Stimulated activated CD4-positive, alpha-beta T cell treated with anti-CD3 and anti-CD28 coated beads, Interleukin-2, amount 100 ng/mL, for 24 hours (primary cell): ENCODE measurements around the gene MAFF.

Experiments
- DNase-seq, 2 donors: peaks; one replicate each; pipeline ENCODE4 v3.0.0-alpha.2; 2020

The MAFF gene

GRCh38 chr22:38205261-38206128, 3.7 kb downstream of the MAFF start:
- DNase-seq, result no peak

GRCh38 chr22:38207898-38208432, 6.2 kb downstream of the MAFF start:
- no peak for DNase-seq

GRCh38 chr22:38208551-38208968, 6.8 kb downstream of the MAFF start:
- no peak for DNase-seq

- no peak for DNase-seq
Observed at GRCh38 chr22:38211556-38211955, 9.8 kb downstream of the MAFF start.

- DNase-seq, result no peak
Observed at GRCh38 chr22:38212442-38212841, 10.6 kb downstream of the MAFF start.

- DNase-seq, result no peak
Observed at GRCh38 chr22:38213319-38213989, 11.7 kb downstream of the MAFF start.

GRCh38 chr22:38213990-38214301, 12.2 kb downstream of the MAFF start:
- no peak for DNase-seq

GRCh38 chr22:38214302-38215056, 12.7 kb downstream of the MAFF start:
- peak; percentile 62 to 73 for DNase-seq

- no peak for DNase-seq
Observed at GRCh38 chr22:38215156-38216038, 13.6 kb downstream of the MAFF start.

GRCh38 chr22:38218661-38219622, 17.1 kb downstream of the MAFF start:
- peak; percentile 57 to 69 for DNase-seq

- no peak for DNase-seq
Observed at GRCh38 chr22:38219632-38220031, 17.8 kb downstream of the MAFF start.

GRCh38 chr22:38220163-38220562, 18.4 kb downstream of the MAFF start:
- no peak for DNase-seq

GRCh38 chr22:38220653-38221386, 19.0 kb downstream of the MAFF start:
- DNase-seq, result no peak

- DNase-seq, result no peak
Observed at GRCh38 chr22:38221407-38221806, 19.6 kb downstream of the MAFF start.

GRCh38 chr22:38221908-38222796, 20.4 kb downstream of the MAFF start:
- DNase-seq, result no peak

GRCh38 chr22:38222797-38223119, 21.0 kb downstream of the MAFF start:
- DNase-seq, result no peak

GRCh38 chr22:38223289-38223960, 21.6 kb downstream of the MAFF start:
- no peak for DNase-seq

GRCh38 chr22:38226853-38227649, 25.3 kb downstream of the MAFF start:
- DNase-seq, result no peak
